ENCODE measurements around the gene BEND7.
"Not testable (repeated sequence)": the region's sequence is repeated elsewhere in the genome, so short reads cannot be mapped to it uniquely, and the experiment has no call there.

The BEND7 gene

GRCh38 chr10:13449296-13449695, 79.5 kb downstream of the BEND7 start:
- Histone ChIP-seq H2AFZ (ENCODE audit: low read depth, low read length) (no peak overlapping the region), H3K4me3 (ENCODE audit: low read length) (no peak overlapping the region), H3K9me3 (ENCODE audit: low read length) (peaks cover 6% of the 10 kb centered on the region), H3K4me1 (ENCODE audit: insufficient read depth, low read length) (peaks cover 11% of the 10 kb centered on the region), H3K36me3 (ENCODE audit: insufficient read depth, low read length) (peaks cover 15% of the 10 kb centered on the region), H3K27me3 (ENCODE audit: insufficient read depth, low read length) (no peaks in the 10 kb centered on the region)

GRCh38 chr10:13448216-13448615, 80.6 kb downstream of the BEND7 start:
- Histone ChIP-seq H3K9me3 (ENCODE audit: low read length) (peaks cover 6% of the 10 kb centered on the region), H3K4me3 (ENCODE audit: low read length) (no peak overlapping the region), H3K36me3 (ENCODE audit: insufficient read depth, low read length) (peaks cover 15% of the 10 kb centered on the region), H2AFZ (ENCODE audit: low read depth, low read length) (no peak overlapping the region), H3K4me1 (ENCODE audit: insufficient read depth, low read length) (peaks cover 11% of the 10 kb centered on the region), H3K27me3 (ENCODE audit: insufficient read depth, low read length) (no peaks in the 10 kb centered on the region)

GRCh38 chr10:13445656-13446400, 83.0 kb downstream of the BEND7 start:
- Histone ChIP-seq H3K27me3 (ENCODE audit: insufficient read depth, low read length) (no peaks in the 10 kb centered on the region), H2AFZ (ENCODE audit: low read depth, low read length) (no peak overlapping the region), H3K4me1 (ENCODE audit: insufficient read depth, low read length) (peaks cover 13% of the 10 kb centered on the region), H3K4me3 (ENCODE audit: low read length) (no peak overlapping the region), H3K9me3 (ENCODE audit: low read length) (peaks cover 6% of the 10 kb centered on the region), H3K36me3 (ENCODE audit: insufficient read depth, low read length) (peaks cover 14% of the 10 kb centered on the region)

GRCh38 chr10:13441476-13441875, 87.3 kb downstream of the BEND7 start:
- Histone ChIP-seq H3K9me3 (ENCODE audit: low read length) (peaks cover under 1% of the 10 kb centered on the region), H3K4me3 (ENCODE audit: low read length) (no peak overlapping the region), H3K4me1 (ENCODE audit: insufficient read depth, low read length) (peaks cover 17% of the 10 kb centered on the region), H2AFZ (ENCODE audit: low read depth, low read length) (no peak overlapping the region), H3K27me3 (ENCODE audit: insufficient read depth, low read length) (peaks cover 5% of the 10 kb centered on the region), H3K36me3 (ENCODE audit: insufficient read depth, low read length) (peaks cover 3% of the 10 kb centered on the region)

GRCh38 chr10:13440185-13441061, 88.4 kb downstream of the BEND7 start:
- Histone ChIP-seq H3K4me3 (ENCODE audit: low read length) (peak overlapping the region; percentile 12), H3K27me3 (ENCODE audit: insufficient read depth, low read length) (peaks cover 5% of the 10 kb centered on the region), H3K9me3 (ENCODE audit: low read length) (no peaks in the 10 kb centered on the region), H2AFZ (ENCODE audit: low read depth, low read length) (peak overlapping the region; percentile 25), H3K4me1 (ENCODE audit: insufficient read depth, low read length) (peaks cover 10% of the 10 kb centered on the region), H3K36me3 (ENCODE audit: insufficient read depth, low read length) (peaks cover 3% of the 10 kb centered on the region)

GRCh38 chr10:13439313-13440184, 89.3 kb downstream of the BEND7 start:
- Histone ChIP-seq H3K4me1 (ENCODE audit: insufficient read depth, low read length) (peaks cover 7% of the 10 kb centered on the region), H3K4me3 (ENCODE audit: low read length) (peak overlapping the region; percentile 12), H3K36me3 (ENCODE audit: insufficient read depth, low read length) (no peaks in the 10 kb centered on the region)

GRCh38 chr10:13437026-13437555, 91.7 kb downstream of the BEND7 start:
- Histone ChIP-seq H3K4me1 (ENCODE audit: insufficient read depth, low read length) (peaks cover 7% of the 10 kb centered on the region), H3K36me3 (ENCODE audit: insufficient read depth, low read length) (no peaks in the 10 kb centered on the region), H2AFZ (ENCODE audit: low read depth, low read length) (no peak overlapping the region), H3K4me3 (ENCODE audit: low read length) (no peak overlapping the region), H3K9me3 (ENCODE audit: low read length) (peaks cover 1% of the 10 kb centered on the region), H3K27me3 (ENCODE audit: insufficient read depth, low read length) (peaks cover 5% of the 10 kb centered on the region)

More at GRCh38 chr10:13439313-13440184, 89.3 kb downstream of the BEND7 start:
- Histone ChIP-seq H3K27me3 (ENCODE audit: insufficient read depth, low read length) (peaks cover 5% of the 10 kb centered on the region), H3K9me3 (ENCODE audit: low read length) (no peaks in the 10 kb centered on the region), H2AFZ (ENCODE audit: low read depth, low read length) (peak overlapping the region; percentile 25)

- H3K36me3 ChIP-seq (ENCODE audit: insufficient read depth, low read length); H3K4me3 ChIP-seq (ENCODE audit: low read length); H2AFZ ChIP-seq (ENCODE audit: low read depth, low read length); H3K4me1 ChIP-seq (ENCODE audit: insufficient read depth, low read length); H3K9me3 ChIP-seq (ENCODE audit: low read length): not testable (repeated sequence)
- peaks cover 15% of the 10 kb centered on the region for H3K27me3 ChIP-seq (ENCODE audit: insufficient read depth, low read length)
These were observed 100.9 kb downstream of the BEND7 start for GRCh38 chr10:13427943-13428342.

GRCh38 chr10:13425397-13425796, 103.4 kb downstream of the BEND7 start:
- Histone ChIP-seq H3K36me3 (ENCODE audit: insufficient read depth, low read length) (no peaks in the 10 kb centered on the region), H3K27me3 (ENCODE audit: insufficient read depth, low read length) (peaks cover 9% of the 10 kb centered on the region), H2AFZ (ENCODE audit: low read depth, low read length) (no peak overlapping the region), H3K9me3 (ENCODE audit: low read length) (no peaks in the 10 kb centered on the region), H3K4me1 (ENCODE audit: insufficient read depth, low read length) (no peaks in the 10 kb centered on the region), H3K4me3 (ENCODE audit: low read length) (no peak overlapping the region)

GRCh38 chr10:13422800-13423199, 106.0 kb downstream of the BEND7 start:
- Histone ChIP-seq H3K4me1 (ENCODE audit: insufficient read depth, low read length) (no peaks in the 10 kb centered on the region), H2AFZ (ENCODE audit: low read depth, low read length) (no peak overlapping the region), H3K4me3 (ENCODE audit: low read length) (no peak overlapping the region), H3K9me3 (ENCODE audit: low read length) (no peaks in the 10 kb centered on the region), H3K36me3 (ENCODE audit: insufficient read depth, low read length) (no peaks in the 10 kb centered on the region), H3K27me3 (ENCODE audit: insufficient read depth, low read length) (peaks cover 4% of the 10 kb centered on the region)

GRCh38 chr10:13421382-13421917, 107.4 kb downstream of the BEND7 start:
- Histone ChIP-seq H3K36me3 (ENCODE audit: insufficient read depth, low read length) (no peaks in the 10 kb centered on the region), H3K4me1 (ENCODE audit: insufficient read depth, low read length) (no peaks in the 10 kb centered on the region), H3K9me3 (ENCODE audit: low read length) (peaks cover 2% of the 10 kb centered on the region), H3K27me3 (ENCODE audit: insufficient read depth, low read length) (peaks cover 4% of the 10 kb centered on the region), H3K4me3 (ENCODE audit: low read length) (no peak overlapping the region), H2AFZ (ENCODE audit: low read depth, low read length) (no peak overlapping the region)

GRCh38 chr10:13420532-13421307, 108.1 kb downstream of the BEND7 start:
- no peak overlapping the region for H3K4me3 ChIP-seq (ENCODE audit: low read length)
- peaks cover 2% of the 10 kb centered on the region for H3K9me3 ChIP-seq (ENCODE audit: low read length)
- peaks cover 4% of the 10 kb centered on the region for H3K27me3 ChIP-seq (ENCODE audit: insufficient read depth, low read length)
- no peaks in the 10 kb centered on the region for H3K36me3 ChIP-seq (ENCODE audit: insufficient read depth, low read length)
- no peak overlapping the region for H2AFZ ChIP-seq (ENCODE audit: low read depth, low read length)
- H3K4me1 ChIP-seq (ENCODE audit: insufficient read depth, low read length), result no peaks in the 10 kb centered on the region

All from neuron (in vitro differentiated cells).